K562 (cell line): ENCODE measurements around the gene ZNF197. TPM values are rescaled to one million over a fixed set of nuclear protein-coding genes. Genes with fewer than 3 reads are reported as not detected.

Experiments
- E2F8 ChIP-seq: fragments of 450-650 bp; IDR thresholded peaks from 2 replicates; pipeline ENCODE4 v1.7.1; 2018; ENCODE audit warnings: mild to moderate bottlenecking, low read depth; ENCODE audit not compliant: partially characterized antibody
- ELF4 ChIP-seq: fragments of 450-650 bp; formaldehyde crosslinking; IDR thresholded peaks from 2 replicates; pipeline ENCODE4 v1.4.0; 2022; ENCODE audit warnings: missing genetic modification characterization
- GATAD2A ChIP-seq: fragments of 450-650 bp; IDR thresholded peaks from 2 replicates; pipeline ENCODE4 v1.6.1; 2017
- HINFP ChIP-seq: fragments of 450-650 bp; conservative IDR thresholded peaks from 2 replicates; pipeline ENCODE4 v1.6.1; 2016; ENCODE audit warnings: missing genetic modification characterization, low read depth, mild to moderate bottlenecking, control low read depth, missing compliant biosample characterization
- MTA3 ChIP-seq: fragments of 450-650 bp; formaldehyde crosslinking; IDR thresholded peaks from 2 replicates; pipeline ENCODE4 v1.6.1; 2017; ENCODE audit warnings: mild to moderate bottlenecking, borderline replicate concordance
- POLR2H ChIP-seq: IDR thresholded peaks from 2 replicates; pipeline ENCODE4 v1.6.1; 2016; ENCODE audit warnings: missing genetic modification characterization, low read depth, mild to moderate bottlenecking, control low read depth, missing compliant biosample characterization, moderate library complexity
- SPI1 ChIP-seq: IDR thresholded peaks from 2 replicates; pipeline ENCODE4 v1.6.1; 2011; ENCODE audit warnings: low read depth, low read length, control low read depth, borderline replicate concordance
- SRF ChIP-seq, 2 experiments: fragments of 250-450, 450-650 bp in 1 of 2; sonication (Bioruptor Pico) in 1 of 2; sonication (generic) in 1 of 2; formaldehyde crosslinking; IDR thresholded peaks; 2 replicates each; pipeline versions ENCODE4 v1.5.0 to v1.5.1; 2020 to 2022; ENCODE audit warnings: mild to moderate bottlenecking in 1 of 2, missing genetic modification reagents in 1 of 2
- ZNF197 ChIP-seq: fragments of 200-800 bp; sonication (Bioruptor generic); IDR thresholded peaks from 2 replicates; pipeline ENCODE4 v1.6.1; 2016; ENCODE audit warnings: low read depth, missing genetic modification characterization, missing compliant biosample characterization
- ZNF592 ChIP-seq: fragments of 450-650 bp; IDR thresholded peaks from 2 replicates; pipeline ENCODE4 v1.6.1; 2017; ENCODE audit warnings: antibody characterized with exemption, mild to moderate bottlenecking
- ZNF668 ChIP-seq: fragments of 250-450 bp; sonication (Bioruptor Pico); IDR thresholded peaks from 2 replicates; pipeline ENCODE4 v1.8.0; 2022; ENCODE audit warnings: mild to moderate bottlenecking, inconsistent platforms
- polyA plus RNA-seq, 8 experiments: library from polyadenylated mRNA; depleted of rRNA in 4 of 8; stranded (reverse) in 5 of 8; unstranded in 3 of 8; fragments of >200 nt; fragmentation: Nextera tagmentation in 2 of 8; fragmentation: Illumina TruSeq in 1 of 8; extraction: Ambion mirVana in 2 of 8; extraction: Trizol in 1 of 8; gene quantifications; 2 replicates each; pipeline versions ENCODE4 v1.2.1 to v1.2.3, GENCODE V29; 2011 to 2014; ENCODE audit warnings: inconsistent platforms in 1 of 8, missing spikeins in 1 of 8
- total RNA-seq, 7 experiments: library from RNA; depleted of rRNA in 6 of 7; stranded (reverse); fragments of >200 nt in 6 of 7; fragmentation: Illumina TruSeq in 2 of 7; extraction: Trizol in 2 of 7; gene quantifications; 2 replicates each; pipeline versions ENCODE4 v1.2.1 to v1.2.3, GENCODE V29; 2011 to 2021; ENCODE audit warnings: low replicate concordance in 1 of 7
- TF ChIP-seq, protein P1 (sequence below): fragments of 450-650 bp; IDR thresholded peaks from 2 replicates; pipeline ENCODE4 v1.6.1; 2016

The ZNF197 gene
- total and polyA plus RNA-seq, 9 of the 15 experiments (the other 6 are each of a cell fraction or from before 2014, with no cell fraction given) = 3.5 to 19.1 (median 13.7) TPM

DNA sequence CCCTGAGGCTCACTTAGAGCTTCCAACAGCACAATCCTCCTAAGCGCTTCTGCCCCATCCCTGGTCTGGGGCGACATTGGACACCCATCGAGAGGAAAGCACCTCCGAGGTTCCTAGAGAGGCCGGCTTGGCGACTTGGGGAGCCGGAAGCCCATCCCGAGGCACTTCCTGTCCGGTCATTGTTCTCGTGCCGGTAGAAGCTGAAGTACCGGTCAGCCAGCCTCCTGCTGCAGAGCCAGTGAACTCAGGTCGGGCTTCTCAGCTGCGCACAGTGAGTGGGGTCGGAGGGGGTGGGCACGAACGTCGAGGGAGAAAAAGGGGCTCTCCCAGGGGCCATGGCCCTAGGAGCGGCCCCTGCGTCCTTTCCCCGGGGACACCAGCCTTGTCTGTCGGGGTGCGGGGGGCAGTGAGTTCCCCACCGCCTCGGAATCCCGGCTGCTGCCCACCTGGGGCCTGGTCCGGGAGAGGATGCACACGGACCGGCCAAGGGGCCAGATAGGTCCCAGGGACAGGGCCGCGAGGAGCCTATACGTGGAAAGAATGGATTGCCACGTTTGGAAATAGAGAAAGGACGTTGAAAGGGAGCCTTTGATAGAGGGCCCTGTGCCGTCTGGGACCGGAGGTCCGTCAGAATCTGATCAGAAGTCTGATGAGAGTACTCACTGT is 23.9 kb downstream of the ZNF197 start, which contains the start of gene ZNF35 (continued):
- TF ChIP-seq SRF (CRISPR knock-in tag; IDR thresholded peaks at IDR 0.05) (no peak; a peak in 1 of 4 replicates), HINFP (tag) (no peak), ELF4 (CRISPR knock-in tag) (peak; percentile 55; the same call in 1 of the 2 replicates), ZNF592 (no peak), ZNF197 (CRISPR knock-in tag) (no peak), MTA3 (peak; percentile 73; the same call in 1 of the 2 replicates), E2F8 (peak; percentile 86), GATAD2A (no peak), POLR2H (tag) (no peak), SPI1 (peak; percentile 70), ZNF668 (CRISPR knock-in tag) (no peak)
- TF ChIP-seq, protein P1, sequence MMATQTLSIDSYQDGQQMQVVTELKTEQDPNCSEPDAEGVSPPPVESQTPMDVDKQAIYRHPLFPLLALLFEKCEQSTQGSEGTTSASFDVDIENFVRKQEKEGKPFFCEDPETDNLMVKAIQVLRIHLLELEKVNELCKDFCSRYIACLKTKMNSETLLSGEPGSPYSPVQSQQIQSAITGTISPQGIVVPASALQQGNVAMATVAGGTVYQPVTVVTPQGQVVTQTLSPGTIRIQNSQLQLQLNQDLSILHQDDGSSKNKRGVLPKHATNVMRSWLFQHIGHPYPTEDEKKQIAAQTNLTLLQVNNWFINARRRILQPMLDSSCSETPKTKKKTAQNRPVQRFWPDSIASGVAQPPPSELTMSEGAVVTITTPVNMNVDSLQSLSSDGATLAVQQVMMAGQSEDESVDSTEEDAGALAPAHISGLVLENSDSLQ = peak; percentile 61
